ENCODE measurements around the gene SDR42E1. TPM values are rescaled to one million over a fixed set of nuclear protein-coding genes. Genes with fewer than 3 reads are reported as not detected.
"Not testable (repeated sequence)": the region's sequence is repeated elsewhere in the genome, so short reads cannot be mapped to it uniquely, and the experiment has no call there.

Gene SDR42E1
- total RNA-seq, 1 experiment from 2014 or later, result 4.4 TPM

DNA sequence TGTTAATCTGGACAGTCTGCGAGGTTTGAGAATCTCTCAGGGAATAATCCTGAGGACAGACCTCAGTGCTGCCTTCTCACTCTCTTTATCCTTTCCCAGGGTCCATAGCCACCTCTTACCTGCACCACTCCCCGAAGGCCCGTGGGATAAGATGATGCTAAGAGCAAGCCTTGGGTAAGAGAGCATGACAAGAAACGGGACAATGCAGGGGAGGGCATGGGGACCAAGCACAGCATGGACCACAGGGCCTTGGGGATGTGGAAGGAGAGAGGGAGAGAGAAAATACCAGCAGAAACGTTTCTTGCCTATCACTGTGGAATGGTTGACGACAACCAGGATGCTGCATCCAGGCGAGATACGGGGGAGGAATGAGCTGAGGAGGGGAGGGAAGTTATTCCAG is 8.3 kb upstream of the SDR42E1 start:
- Histone ChIP-seq H2AFZ (ENCODE audit: low read length) (no peak overlapping the region), H3K9me3 (ENCODE audit: low read length) (no peaks in the 10 kb centered on the region), H4K20me1 (ENCODE audit: insufficient read depth, low read depth, low read length) (no peaks in the 10 kb centered on the region), H3K9ac (ENCODE audit: low read length) (no peak overlapping the region), H3K9me2 (replicated peaks; ENCODE audit: insufficient read depth, low read length) (no peaks in the 10 kb centered on the region), H3K27me3 (ENCODE audit: low read length) (no peaks in the 10 kb centered on the region; the same call in 1 of the 2 replicates), H3K4me3 (ENCODE audit: low read length) (no peak overlapping the region), H3K4me1 (ENCODE audit: low read length) (no peaks in the 10 kb centered on the region), H3K27ac (ENCODE audit: low read length) (no peak overlapping the region), H3K4me2 (ENCODE audit: low read depth, low read length, poor library complexity, severe bottlenecking) (no peak overlapping the region), H3K79me2 (ENCODE audit: low read length) (no peaks in the 10 kb centered on the region), H3K36me3 (ENCODE audit: insufficient read depth, low read length) (no peaks in the 10 kb centered on the region)
- DNase-seq, result no peak

GRCh38 chr16:82017911-82018568 is 6.8 kb upstream of the SDR42E1 start:
- Histone ChIP-seq H3K79me2 (ENCODE audit: low read length) (no peaks in the 10 kb centered on the region), H3K9me3 (ENCODE audit: low read length) (no peaks in the 10 kb centered on the region), H2AFZ (ENCODE audit: low read length) (no peak overlapping the region), H3K4me1 (ENCODE audit: low read length) (no peaks in the 10 kb centered on the region), H3K4me3 (ENCODE audit: low read length) (no peak overlapping the region), H3K27ac (ENCODE audit: low read length) (no peak overlapping the region), H3K36me3 (ENCODE audit: insufficient read depth, low read length) (no peaks in the 10 kb centered on the region), H3K27me3 (ENCODE audit: low read length) (no peaks in the 10 kb centered on the region; the same call in 1 of the 2 replicates), H4K20me1 (ENCODE audit: insufficient read depth, low read depth, low read length) (no peaks in the 10 kb centered on the region), H3K9me2 (replicated peaks; ENCODE audit: insufficient read depth, low read length) (no peaks in the 10 kb centered on the region), H3K9ac (ENCODE audit: low read length) (no peak overlapping the region), H3K4me2 (ENCODE audit: low read depth, low read length, poor library complexity, severe bottlenecking) (no peak overlapping the region)
- no peak for DNase-seq

- Histone ChIP-seq H3K36me3 (ENCODE audit: insufficient read depth, low read length) (no peaks in the 10 kb centered on the region), H3K9ac (ENCODE audit: low read length) (no peak overlapping the region), H4K20me1 (ENCODE audit: insufficient read depth, low read depth, low read length) (no peaks in the 10 kb centered on the region), H3K9me2 (replicated peaks; ENCODE audit: insufficient read depth, low read length) (no peaks in the 10 kb centered on the region), H3K9me3 (ENCODE audit: low read length) (no peaks in the 10 kb centered on the region), H3K27ac (ENCODE audit: low read length) (no peak overlapping the region), H3K4me2 (ENCODE audit: low read depth, low read length, poor library complexity, severe bottlenecking) (no peak overlapping the region), H3K79me2 (ENCODE audit: low read length) (no peaks in the 10 kb centered on the region), H2AFZ (ENCODE audit: low read length) (no peak overlapping the region), H3K27me3 (ENCODE audit: low read length) (no peaks in the 10 kb centered on the region; the same call in 1 of the 2 replicates), H3K4me1 (ENCODE audit: low read length) (no peaks in the 10 kb centered on the region), H3K4me3 (ENCODE audit: low read length) (no peak overlapping the region)
- DNase-seq, result no peak
These were observed 5.7 kb upstream of the SDR42E1 start for GRCh38 chr16:82016964-82017363.

GRCh38 chr16:82016263-82016662 is 5.0 kb upstream of the SDR42E1 start:
- Histone ChIP-seq H3K4me1 (ENCODE audit: low read length) (peaks cover 4% of the 10 kb centered on the region; the same call in 1 of the 2 replicates), H3K9me2 (replicated peaks; ENCODE audit: insufficient read depth, low read length) (no peaks in the 10 kb centered on the region), H3K79me2 (ENCODE audit: low read length) (no peaks in the 10 kb centered on the region), H3K27ac (ENCODE audit: low read length) (no peak overlapping the region), H4K20me1 (ENCODE audit: insufficient read depth, low read depth, low read length) (no peaks in the 10 kb centered on the region), H3K4me3 (ENCODE audit: low read length) (no peak overlapping the region), H3K9ac (ENCODE audit: low read length) (no peak overlapping the region), H3K4me2 (ENCODE audit: low read depth, low read length, poor library complexity, severe bottlenecking) (no peak overlapping the region), H3K9me3 (ENCODE audit: low read length) (no peaks in the 10 kb centered on the region), H3K27me3 (ENCODE audit: low read length) (no peaks in the 10 kb centered on the region; the same call in 1 of the 2 replicates), H3K36me3 (ENCODE audit: insufficient read depth, low read length) (no peaks in the 10 kb centered on the region), H2AFZ (ENCODE audit: low read length) (no peak overlapping the region)
- DNase-seq, result peak; percentile 48

DNA sequence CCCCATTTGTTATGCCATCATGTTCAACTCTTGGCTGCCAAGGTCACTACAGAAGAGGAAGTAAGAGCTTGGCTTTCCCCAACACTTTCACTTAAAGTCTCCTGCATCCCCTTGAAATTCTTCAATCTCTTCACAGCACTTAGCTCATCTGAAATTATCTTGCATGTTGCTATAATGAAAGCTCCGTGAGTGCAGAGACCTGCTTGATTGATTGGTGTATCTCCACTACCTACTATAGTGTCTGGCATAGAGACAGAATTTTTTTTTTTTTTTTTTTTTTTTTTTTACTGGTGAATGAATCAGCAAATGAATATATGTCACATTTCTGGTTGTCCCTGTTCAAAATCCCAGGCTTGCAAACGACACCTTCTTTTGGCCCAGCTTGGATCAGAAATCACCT is 1.9 kb upstream of the SDR42E1 start:
- Histone ChIP-seq H3K4me1 (ENCODE audit: low read length) (peaks cover 14% of the 10 kb centered on the region), H2AFZ (ENCODE audit: low read length) (no peak overlapping the region), H3K79me2 (ENCODE audit: low read length) (peaks cover 12% of the 10 kb centered on the region), H3K27me3 (ENCODE audit: low read length) (no peaks in the 10 kb centered on the region; the same call in 1 of the 2 replicates), H3K4me2 (ENCODE audit: low read depth, low read length, poor library complexity, severe bottlenecking) (no peak overlapping the region), H3K9ac (ENCODE audit: low read length) (no peak overlapping the region), H3K9me2 (replicated peaks; ENCODE audit: insufficient read depth, low read length) (no peaks in the 10 kb centered on the region), H3K9me3 (ENCODE audit: low read length) (no peaks in the 10 kb centered on the region; the same call in 1 of the 2 replicates), H3K4me3 (ENCODE audit: low read length) (no peak overlapping the region), H3K27ac (ENCODE audit: low read length) (no peak overlapping the region), H3K36me3 (ENCODE audit: insufficient read depth, low read length) (peaks cover 4% of the 10 kb centered on the region; the same call in 1 of the 2 replicates), H4K20me1 (ENCODE audit: insufficient read depth, low read depth, low read length) (no peaks in the 10 kb centered on the region)
- DNase-seq, result no peak

DNA sequence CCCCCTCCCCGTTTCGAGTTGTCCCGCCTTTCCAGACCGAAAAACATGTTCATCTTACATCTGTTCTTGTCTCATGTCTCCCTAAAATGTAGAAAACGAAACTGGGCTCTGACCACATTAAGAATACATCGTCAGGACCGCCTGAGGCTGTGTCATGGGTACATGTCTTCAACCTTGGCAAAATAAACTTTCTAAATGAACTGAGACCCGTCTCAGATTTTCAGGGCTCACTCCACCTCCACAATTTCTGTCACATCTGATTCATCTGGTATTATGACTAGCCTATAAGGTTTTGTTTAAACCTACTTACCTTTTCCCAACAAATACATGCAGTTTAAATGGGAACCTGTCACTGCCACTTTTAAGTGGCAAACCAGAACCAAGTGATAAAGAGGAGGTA is 621 bp downstream of the SDR42E1 start:
- peak overlapping the region; percentile 80 for H3K9ac ChIP-seq (ENCODE audit: low read length)
- DNase-seq, result no peak
- H3K9me2 ChIP-seq (replicated peaks; ENCODE audit: insufficient read depth, low read length), result no peaks in the 10 kb centered on the region
- H3K36me3 ChIP-seq (ENCODE audit: insufficient read depth, low read length), result peaks cover 4% of the 10 kb centered on the region; the same call in 1 of the 2 replicates
- peak overlapping the region; percentile 85 for H3K4me2 ChIP-seq (ENCODE audit: low read depth, low read length, poor library complexity, severe bottlenecking)
- no peaks in the 10 kb centered on the region; the same call in 1 of the 2 replicates for H3K27me3 ChIP-seq (ENCODE audit: low read length)
- peak overlapping the region; percentile 78 for H3K4me3 ChIP-seq (ENCODE audit: low read length)
- peak overlapping the region; percentile 73; the same call in 1 of the 2 replicates for H2AFZ ChIP-seq (ENCODE audit: low read length)
- H4K20me1 ChIP-seq (ENCODE audit: insufficient read depth, low read depth, low read length), result no peaks in the 10 kb centered on the region
- no peaks in the 10 kb centered on the region; the same call in 1 of the 2 replicates for H3K9me3 ChIP-seq (ENCODE audit: low read length)
- H3K79me2 ChIP-seq (ENCODE audit: low read length), result peaks cover 12% of the 10 kb centered on the region
- H3K27ac ChIP-seq (ENCODE audit: low read length), result no peak overlapping the region
- peaks cover 14% of the 10 kb centered on the region for H3K4me1 ChIP-seq (ENCODE audit: low read length)

DNA sequence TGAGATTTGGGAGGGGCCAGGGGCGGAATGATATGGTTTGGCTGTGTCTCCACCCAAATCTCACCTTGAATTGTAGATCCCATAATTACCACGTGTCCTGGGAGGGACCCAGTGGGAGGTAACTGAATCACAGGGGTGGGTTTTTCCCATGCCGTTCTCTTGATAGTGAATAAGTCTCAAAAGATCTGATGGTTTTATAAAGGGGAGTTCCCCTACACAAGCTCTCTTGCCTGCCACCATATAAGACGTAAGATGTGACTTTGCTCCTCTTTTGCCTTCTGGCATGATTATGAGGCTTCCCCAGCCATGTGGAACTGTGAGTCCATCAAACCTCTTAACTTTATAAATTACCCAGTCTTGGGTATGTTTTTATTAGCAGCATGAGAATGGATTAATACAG is 1.5 kb downstream of the SDR42E1 start:
- Histone ChIP-seq H3K4me2 (ENCODE audit: low read depth, low read length, poor library complexity, severe bottlenecking) (peak overlapping the region; percentile 85), H3K4me3 (ENCODE audit: low read length) (peak overlapping the region; percentile 78; the same call in 1 of the 2 replicates), H3K4me1 (ENCODE audit: low read length) (peaks cover 14% of the 10 kb centered on the region), H3K79me2 (ENCODE audit: low read length) (peaks cover 12% of the 10 kb centered on the region)
- H3K9ac ChIP-seq (ENCODE audit: low read length); H2AFZ ChIP-seq (ENCODE audit: low read length); H3K9me3 ChIP-seq (ENCODE audit: low read length); H4K20me1 ChIP-seq (ENCODE audit: insufficient read depth, low read depth, low read length); H3K36me3 ChIP-seq (ENCODE audit: insufficient read depth, low read length); DNase-seq; H3K9me2 ChIP-seq (replicated peaks; ENCODE audit: insufficient read depth, low read length); H3K27ac ChIP-seq (ENCODE audit: low read length); H3K27me3 ChIP-seq (ENCODE audit: low read length): not testable (repeated sequence)

- H3K4me3 ChIP-seq (ENCODE audit: low read length), result no peak overlapping the region
- no peak overlapping the region for H2AFZ ChIP-seq (ENCODE audit: low read length)
- no peak for DNase-seq
- peaks cover 14% of the 10 kb centered on the region for H3K4me1 ChIP-seq (ENCODE audit: low read length)
- no peaks in the 10 kb centered on the region for H3K27me3 ChIP-seq (ENCODE audit: low read length)
- H3K36me3 ChIP-seq (ENCODE audit: insufficient read depth, low read length), result peaks cover 4% of the 10 kb centered on the region; the same call in 1 of the 2 replicates
- H3K9me2 ChIP-seq (replicated peaks; ENCODE audit: insufficient read depth, low read length), result no peaks in the 10 kb centered on the region
- no peaks in the 10 kb centered on the region for H4K20me1 ChIP-seq (ENCODE audit: insufficient read depth, low read depth, low read length)
- no peak overlapping the region for H3K4me2 ChIP-seq (ENCODE audit: low read depth, low read length, poor library complexity, severe bottlenecking)
- no peak overlapping the region for H3K27ac ChIP-seq (ENCODE audit: low read length)
- no peak overlapping the region for H3K9ac ChIP-seq (ENCODE audit: low read length)
- peaks cover 12% of the 10 kb centered on the region for H3K79me2 ChIP-seq (ENCODE audit: low read length)
- H3K9me3 ChIP-seq (ENCODE audit: low read length), result no peaks in the 10 kb centered on the region; the same call in 1 of the 2 replicates
These were observed 2.2 kb downstream of the SDR42E1 start for GRCh38 chr16:82008957-82009592.
